ENCODE results near the gene TOR4A. TPM values are rescaled to one million over a fixed set of nuclear protein-coding genes. Genes with fewer than 3 reads are reported as not detected.

Gene TOR4A
- total and polyA plus RNA-seq, 9 of the 15 experiments (the other 6 are each of a cell fraction or from before 2014, with no cell fraction given) = 3.9 to 49.2 (median 8.8) TPM

DNA sequence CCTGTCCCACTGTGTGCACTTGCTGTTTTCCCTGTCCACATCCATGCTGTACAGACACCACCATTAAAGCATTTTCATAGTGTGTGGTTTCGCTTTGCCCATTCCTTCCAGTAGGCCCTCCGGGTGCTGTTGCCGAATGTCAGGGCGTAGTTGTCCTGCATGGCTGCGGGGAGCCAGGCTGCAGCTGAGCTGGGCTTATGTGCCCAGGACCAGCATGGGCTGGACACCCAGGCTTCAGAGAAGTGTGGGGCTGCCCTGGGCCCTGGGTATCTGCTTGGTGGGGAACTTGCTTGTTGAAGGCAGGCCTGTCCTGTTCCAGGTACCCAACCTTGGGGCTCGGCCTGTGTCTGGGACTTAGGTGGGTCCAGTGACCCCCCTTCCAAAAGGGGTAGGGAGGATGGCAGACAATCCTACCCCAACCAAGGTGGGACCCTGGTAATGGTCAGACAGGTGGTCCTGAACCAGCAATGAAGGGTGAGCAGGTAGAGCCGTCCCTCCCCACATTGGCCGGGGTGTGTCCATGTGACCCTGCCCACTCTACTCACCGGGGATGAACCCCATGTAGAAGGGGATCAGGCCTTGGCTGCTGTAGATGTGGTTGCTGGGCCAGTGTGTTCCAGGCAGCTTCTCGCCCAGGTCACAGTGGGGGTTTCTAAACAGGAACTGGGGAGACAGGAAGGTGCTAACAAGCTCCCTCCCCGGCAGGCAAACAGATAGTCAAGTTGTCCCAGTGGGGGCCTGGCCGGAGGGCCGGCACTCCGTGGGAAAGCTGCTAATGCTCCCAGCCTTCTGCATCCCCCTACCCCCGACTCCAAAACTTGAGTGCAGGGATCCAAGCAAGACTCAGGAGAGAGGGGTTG, 33.7 kb upstream of the TOR4A start (continued):
- TF ChIP-seq, protein P1, sequence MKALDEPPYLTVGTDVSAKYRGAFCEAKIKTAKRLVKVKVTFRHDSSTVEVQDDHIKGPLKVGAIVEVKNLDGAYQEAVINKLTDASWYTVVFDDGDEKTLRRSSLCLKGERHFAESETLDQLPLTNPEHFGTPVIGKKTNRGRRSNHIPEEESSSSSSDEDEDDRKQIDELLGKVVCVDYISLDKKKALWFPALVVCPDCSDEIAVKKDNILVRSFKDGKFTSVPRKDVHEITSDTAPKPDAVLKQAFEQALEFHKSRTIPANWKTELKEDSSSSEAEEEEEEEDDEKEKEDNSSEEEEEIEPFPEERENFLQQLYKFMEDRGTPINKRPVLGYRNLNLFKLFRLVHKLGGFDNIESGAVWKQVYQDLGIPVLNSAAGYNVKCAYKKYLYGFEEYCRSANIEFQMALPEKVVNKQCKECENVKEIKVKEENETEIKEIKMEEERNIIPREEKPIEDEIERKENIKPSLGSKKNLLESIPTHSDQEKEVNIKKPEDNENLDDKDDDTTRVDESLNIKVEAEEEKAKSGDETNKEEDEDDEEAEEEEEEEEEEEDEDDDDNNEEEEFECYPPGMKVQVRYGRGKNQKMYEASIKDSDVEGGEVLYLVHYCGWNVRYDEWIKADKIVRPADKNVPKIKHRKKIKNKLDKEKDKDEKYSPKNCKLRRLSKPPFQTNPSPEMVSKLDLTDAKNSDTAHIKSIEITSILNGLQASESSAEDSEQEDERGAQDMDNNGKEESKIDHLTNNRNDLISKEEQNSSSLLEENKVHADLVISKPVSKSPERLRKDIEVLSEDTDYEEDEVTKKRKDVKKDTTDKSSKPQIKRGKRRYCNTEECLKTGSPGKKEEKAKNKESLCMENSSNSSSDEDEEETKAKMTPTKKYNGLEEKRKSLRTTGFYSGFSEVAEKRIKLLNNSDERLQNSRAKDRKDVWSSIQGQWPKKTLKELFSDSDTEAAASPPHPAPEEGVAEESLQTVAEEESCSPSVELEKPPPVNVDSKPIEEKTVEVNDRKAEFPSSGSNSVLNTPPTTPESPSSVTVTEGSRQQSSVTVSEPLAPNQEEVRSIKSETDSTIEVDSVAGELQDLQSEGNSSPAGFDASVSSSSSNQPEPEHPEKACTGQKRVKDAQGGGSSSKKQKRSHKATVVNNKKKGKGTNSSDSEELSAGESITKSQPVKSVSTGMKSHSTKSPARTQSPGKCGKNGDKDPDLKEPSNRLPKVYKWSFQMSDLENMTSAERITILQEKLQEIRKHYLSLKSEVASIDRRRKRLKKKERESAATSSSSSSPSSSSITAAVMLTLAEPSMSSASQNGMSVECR (CRISPR knock-in tag; IDR thresholded peaks at IDR 0.05) = peak; percentile 42; the same call in 1 of the 2 replicates
- TF ChIP-seq ZNF445 (CRISPR knock-in tag; IDR thresholded peaks at IDR 0.05; ENCODE audit: low read depth) (0 out of 2 replicates have a peak, but pooled peaks have one; percentile 68), ZBED1 (IDR thresholded peaks at IDR 0.05) (0 out of 2 replicates have a peak, but pooled peaks have one; percentile 13), CTCFL (IDR thresholded peaks at IDR 0.05; ENCODE audit: borderline replicate concordance, insufficient read depth, low read depth, low read length, poor library complexity, severe bottlenecking) (no peak), ZNF41 (CRISPR knock-in tag; conservative IDR thresholded peaks at IDR 0.05) (0 out of 2 replicates have a peak, but pooled peaks have one; percentile 14), MECOM (CRISPR knock-in tag; IDR thresholded peaks at IDR 0.05) (no peak), JUN (IDR thresholded peaks at IDR 0.05; ENCODE audit: borderline replicate concordance, low read depth, low read length) (no peak), JUN (CRISPR knock-in tag; IDR thresholded peaks at IDR 0.05; ENCODE audit: borderline replicate concordance) (0 out of 2 replicates have a peak, but pooled peaks have one; percentile 53), CREM (IDR thresholded peaks at IDR 0.05; ENCODE audit: low read depth) (no peak), ESRRB (CRISPR knock-in tag; IDR thresholded peaks at IDR 0.05; ENCODE audit: borderline replicate concordance) (0 out of 2 replicates have a peak, but pooled peaks have one; percentile 4), PML (IDR thresholded peaks at IDR 0.05; ENCODE audit: low read length) (peak; percentile 28; the same call in 1 of the 2 replicates), PHB (CRISPR knock-in tag; IDR thresholded peaks at IDR 0.05) (peak; percentile 61; the same call in 1 of the 2 replicates), BDP1 (IDR thresholded peaks at IDR 0.05; ENCODE audit: insufficient read depth, insufficient read length) (no peak), POLR2AphosphoS2 (IDR thresholded peaks at IDR 0.05; ENCODE audit: low read length) (peak; percentile 96; the same call in 1 of the 2 replicates), MAZ (CRISPR knock-in tag; conservative IDR thresholded peaks at IDR 0.05 in 1 of 2, IDR thresholded peaks at IDR 0.05 in 1 of 2) (peak in 1 of 2 experiments; percentile 70; a peak in 2 of 4 replicates), POLR2A (conservative IDR thresholded peaks at IDR 0.05) (peak; percentile 89), ZNF695 (CRISPR knock-in tag; IDR thresholded peaks at IDR 0.05) (no peak), SMARCA4 (IDR thresholded peaks at IDR 0.05) (no peak), ZBTB8A (IDR thresholded peaks at IDR 0.05; ENCODE audit: partially characterized antibody) (no peak), CCNT2 (IDR thresholded peaks at IDR 0.05; ENCODE audit: borderline replicate concordance, extremely low read depth, insufficient read length, low read depth, low read length) (no peak), MCM2 (IDR thresholded peaks at IDR 0.05; ENCODE audit: low read depth) (no peak)
- TF ChIP-seq, protein P2, sequence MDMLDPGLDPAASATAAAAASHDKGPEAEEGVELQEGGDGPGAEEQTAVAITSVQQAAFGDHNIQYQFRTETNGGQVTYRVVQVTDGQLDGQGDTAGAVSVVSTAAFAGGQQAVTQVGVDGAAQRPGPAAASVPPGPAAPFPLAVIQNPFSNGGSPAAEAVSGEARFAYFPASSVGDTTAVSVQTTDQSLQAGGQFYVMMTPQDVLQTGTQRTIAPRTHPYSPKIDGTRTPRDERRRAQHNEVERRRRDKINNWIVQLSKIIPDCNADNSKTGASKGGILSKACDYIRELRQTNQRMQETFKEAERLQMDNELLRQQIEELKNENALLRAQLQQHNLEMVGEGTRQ (CRISPR knock-in tag; IDR thresholded peaks at IDR 0.05) = peak; percentile 14; the same call in 1 of the 2 replicates
